Smooth muscle cell (in vitro differentiated cells): ENCODE measurements around the gene APOA5. TPM values are rescaled to one million over a fixed set of nuclear protein-coding genes. Genes with fewer than 3 reads are reported as not detected.

Experiments
- DNase-seq: peaks from one replicate; lab custom pipeline; 2025; ENCODE audit not compliant: unreplicated experiment; lab: John Stamatoyannopoulos, UW
- H2AFZ ChIP-seq: fragments of 200-600 bp; sonication (generic); 2 replicates; pipeline ENCODE4 v1.6.0; 2016; ENCODE audit warnings: antibody characterized with exemption, low read depth, mild to moderate bottlenecking
- H3F3A ChIP-seq: fragments of 200-600 bp; sonication (generic); 2 replicates; pipeline ENCODE4 v1.6.0; 2017; ENCODE audit warnings: antibody characterized with exemption, low read depth
- H3K27ac ChIP-seq: fragments of 200-600 bp; sonication (generic); 2 replicates; pipeline ENCODE4 v1.5.1; 2016; ENCODE audit warnings: low read depth, mild to moderate bottlenecking
- H3K27me3 ChIP-seq: fragments of 200-600 bp; sonication (generic); 2 replicates; pipeline ENCODE4 v1.6.1; 2016; ENCODE audit warnings: low read depth, mild to moderate bottlenecking
- H3K36me3 ChIP-seq: fragments of 200-600 bp; sonication (generic); 2 replicates; pipeline ENCODE4 v1.5.1; 2016; ENCODE audit warnings: low read depth
- H3K4me1 ChIP-seq: fragments of 200-600 bp; sonication (generic); 2 replicates; pipeline ENCODE4 v1.5.1; 2016; ENCODE audit warnings: low read depth
- H3K4me2 ChIP-seq: fragments of 200-600 bp; sonication (generic); 2 replicates; pipeline ENCODE4 v1.6.0; 2016; ENCODE audit warnings: mild to moderate bottlenecking
- H3K4me3 ChIP-seq: fragments of 200-600 bp; sonication (generic); 2 replicates; pipeline ENCODE4 v1.5.1; 2016; ENCODE audit warnings: mild to moderate bottlenecking
- H3K79me2 ChIP-seq: fragments of 200-600 bp; sonication (generic); 2 replicates; pipeline ENCODE4 v1.6.0; 2016; ENCODE audit warnings: low read depth, mild to moderate bottlenecking
- H3K9ac ChIP-seq: fragments of 200-600 bp; sonication (generic); 2 replicates; pipeline ENCODE4 v1.6.0; 2016; ENCODE audit warnings: low read depth
- H3K9me3 ChIP-seq: fragments of 200-600 bp; sonication (generic); replicated peaks from 2 replicates; pipeline ENCODE4 v1.5.1; 2016; ENCODE audit warnings: low read depth
- H4K20me1 ChIP-seq: fragments of 200-600 bp; sonication (generic); 2 replicates; pipeline ENCODE4 v1.6.0; 2016; ENCODE audit warnings: low read depth
- CTCF ChIP-seq: fragments of 200-600 bp; sonication (generic); IDR thresholded peaks from 2 replicates; pipeline ENCODE4 v1.5.1; 2017; ENCODE audit warnings: borderline replicate concordance, mild to moderate bottlenecking, antibody characterized with exemption; ENCODE audit not compliant: insufficient read depth, poor library complexity, severe bottlenecking
- WGBS: methylation state at CpG from one replicate; pipeline ENCODE4 v1.1.7; 2016; ENCODE audit warnings: low lambda C conversion rate; 5-methylcytosine and 5-hydroxymethylcytosine counted together
- polyA plus RNA-seq: library from polyadenylated mRNA; unstranded; fragments of >200 nt; fragmentation: Nextera tagmentation; extraction: Ambion mirVana; gene quantifications from 2 replicates; pipeline ENCODE4 v1.2.1, GENCODE V29; 2016
- total RNA-seq: library from RNA; depleted of rRNA; stranded (reverse); fragments of >200 nt; gene quantifications from 2 replicates; pipeline ENCODE4 v1.2.3, GENCODE V29; 2014

APOA5 gene
- total and polyA plus RNA-seq, 2 experiments from 2014 or later: not detected

GRCh38 chr11:116821050-116821918, 29.6 kb upstream of the APOA5 start:
- Histone ChIP-seq H3K79me2 (no peaks in the 10 kb centered on the region), H4K20me1 (no peaks in the 10 kb centered on the region)

DNA sequence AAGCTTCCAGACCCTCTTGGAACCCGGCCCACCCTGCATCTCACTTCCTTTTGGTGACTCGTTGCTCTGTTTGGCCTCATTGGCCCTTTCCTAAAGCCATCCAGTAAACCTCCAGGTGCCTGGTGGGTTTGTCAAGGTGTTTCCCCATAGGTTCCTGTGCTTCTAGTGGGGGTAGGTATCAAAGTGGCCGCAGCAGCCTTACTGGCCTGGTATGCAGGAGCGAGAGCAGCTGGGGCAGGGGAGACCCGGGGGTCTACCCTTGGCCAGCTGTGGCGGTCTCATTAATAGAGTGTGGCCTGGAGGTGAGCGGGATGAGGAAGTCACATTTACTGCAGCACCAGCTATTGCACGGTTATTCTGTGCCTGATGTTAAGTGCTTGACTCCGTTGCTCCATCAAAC, 27.4 kb upstream of the APOA5 start:
- no peak overlapping the region for H2AFZ ChIP-seq
- no peaks in the 10 kb centered on the region for H3K27me3 ChIP-seq
- no peak for TF ChIP-seq CTCF
- H4K20me1 ChIP-seq: no peaks in the 10 kb centered on the region
- DNase-seq: no peak
- H3K9ac ChIP-seq: no peak overlapping the region
- WGBS: 90% methylated on average over 9 of the region's 9 CpGs
- no peaks in the 10 kb centered on the region for H3F3A ChIP-seq
- no peak overlapping the region for H3K27ac ChIP-seq
- H3K4me1 ChIP-seq: no peaks in the 10 kb centered on the region
- H3K4me3 ChIP-seq: no peak overlapping the region
- no peaks in the 10 kb centered on the region for H3K9me3 ChIP-seq
- no peaks in the 10 kb centered on the region for H3K36me3 ChIP-seq
- no peak overlapping the region for H3K4me2 ChIP-seq
- H3K79me2 ChIP-seq: no peaks in the 10 kb centered on the region

More at GRCh38 chr11:116821050-116821918, 29.6 kb upstream of the APOA5 start:
- no peak for TF ChIP-seq CTCF
- H3K4me1 ChIP-seq: no peaks in the 10 kb centered on the region
- 95% methylated on average over 51 of the region's 51 CpGs for WGBS
- no peak overlapping the region for H3K9ac ChIP-seq
- no peaks in the 10 kb centered on the region for H3K27me3 ChIP-seq
- H3K4me3 ChIP-seq: no peak overlapping the region
- H3K4me2 ChIP-seq: no peak overlapping the region
- H3K27ac ChIP-seq: no peak overlapping the region
- no peaks in the 10 kb centered on the region for H3K36me3 ChIP-seq
- H2AFZ ChIP-seq: no peak overlapping the region
- no peak for DNase-seq
- H3K9me3 ChIP-seq: no peaks in the 10 kb centered on the region
- H3F3A ChIP-seq: no peaks in the 10 kb centered on the region

DNA sequence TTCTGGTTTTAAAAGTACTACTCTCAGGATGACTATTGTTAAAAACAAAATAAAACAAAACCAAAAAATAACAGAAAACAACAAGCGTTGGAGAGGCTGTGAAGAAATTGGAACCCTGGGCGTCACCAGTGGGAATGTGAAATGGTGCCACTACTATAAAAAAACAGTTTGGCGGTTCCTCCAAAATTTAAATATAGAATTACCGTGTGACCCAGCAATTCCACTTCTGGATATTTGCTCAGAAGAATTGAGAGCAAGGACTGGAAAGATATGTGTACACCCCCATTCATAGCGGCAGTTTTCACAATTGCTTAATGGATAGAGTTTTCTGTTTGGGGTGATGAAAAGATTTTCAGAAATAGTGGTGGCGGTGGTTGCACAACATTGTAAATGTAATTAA, 22.8 kb upstream of the APOA5 start:
- H3K9ac ChIP-seq: no peak overlapping the region
- H3K4me1 ChIP-seq: no peaks in the 10 kb centered on the region
- H3K4me3 ChIP-seq: no peak overlapping the region
- H3K27ac ChIP-seq: no peak overlapping the region
- H3K36me3 ChIP-seq: no peaks in the 10 kb centered on the region
- no peaks in the 10 kb centered on the region for H3K27me3 ChIP-seq
- no peak overlapping the region for H3K4me2 ChIP-seq
- DNase-seq: no peak
- no peaks in the 10 kb centered on the region for H3K9me3 ChIP-seq
- H2AFZ ChIP-seq: no peak overlapping the region
- TF ChIP-seq CTCF: no peak
- WGBS: 85% methylated on average over 6 of the region's 6 CpGs
- no peaks in the 10 kb centered on the region for H3K79me2 ChIP-seq
- no peaks in the 10 kb centered on the region for H4K20me1 ChIP-seq
- no peaks in the 10 kb centered on the region for H3F3A ChIP-seq
